Measurements from ENCODE around the gene SORCS2.

- TF ChIP-seq HOXC10 (CRISPR knock-in tag; IDR thresholded peaks at IDR 0.05): no peak
- TF ChIP-seq SALL2 (tag by site-specific recombination; IDR thresholded peaks at IDR 0.05; ENCODE audit: borderline replicate concordance): no peak
- TF ChIP-seq CTCF (tag by site-specific recombination; IDR thresholded peaks at IDR 0.05): no peak
- TF ChIP-seq ZNF707 (tag by site-specific recombination; IDR thresholded peaks at IDR 0.05): no peak
- TF ChIP-seq ZNF302 (tag by site-specific recombination; IDR thresholded peaks at IDR 0.05; ENCODE audit: low read depth): no peak
Measured at GRCh38 chr4:7362862-7363430, 170.6 kb downstream of the SORCS2 start.

Measured in HEK293 (cell line).